Measurements from ENCODE around the gene CUBN.

GRCh38 chr10:17056781-17057428, 72.7 kb downstream of the CUBN start:
- TF ChIP-seq CTCF (conservative IDR thresholded peaks at IDR 0.05) (no peak), EZH2 (IDR thresholded peaks at IDR 0.05; ENCODE audit: low read depth) (no peak)
